Activated naive CD4-positive, alpha-beta T cell (primary cell): ENCODE data around the gene CCND2.
A peak's percentile ranks its signal among the peaks of the same experiment; 100 is the strongest.

Experiments
- DNase-seq, 4 experiments: peaks; one replicate each; lab custom pipeline; 2025; lab: John Stamatoyannopoulos, UW

Gene CCND2

GRCh38 chr12:4276524-4277204 is 3.1 kb downstream of the CCND2 start:
- DNase-seq = peak; percentile 44 to 70 (median 55)

GRCh38 chr12:4277205-4277543 is 3.6 kb downstream of the CCND2 start:
- no peak for DNase-seq

GRCh38 chr12:4277857-4278256 is 4.3 kb downstream of the CCND2 start:
- no peak for DNase-seq

GRCh38 chr12:4278329-4279197 is 5.0 kb downstream of the CCND2 start:
- DNase-seq = no peak

- DNase-seq = no peak
Measured at GRCh38 chr12:4279198-4279690, 5.7 kb downstream of the CCND2 start.

GRCh38 chr12:4280351-4281163 is 7.0 kb downstream of the CCND2 start:
- DNase-seq = no peak

- DNase-seq = no peak
Measured at GRCh38 chr12:4281173-4281654, 7.7 kb downstream of the CCND2 start.

GRCh38 chr12:4282103-4282891 is 8.7 kb downstream of the CCND2 start:
- DNase-seq = no peak

GRCh38 chr12:4282892-4283511 is 9.4 kb downstream of the CCND2 start:
- DNase-seq = no peak

GRCh38 chr12:4283512-4284255 is 10.1 kb downstream of the CCND2 start:
- no peak for DNase-seq

- DNase-seq = no peak
Measured at GRCh38 chr12:4284306-4284705, 10.7 kb downstream of the CCND2 start.

- DNase-seq = no peak
Measured at GRCh38 chr12:4285070-4285469, 11.5 kb downstream of the CCND2 start.

GRCh38 chr12:4286228-4286627 is 12.7 kb downstream of the CCND2 start:
- no peak for DNase-seq

GRCh38 chr12:4286771-4287317 is 13.3 kb downstream of the CCND2 start:
- no peak for DNase-seq

GRCh38 chr12:4287325-4288211 is 14.0 kb downstream of the CCND2 start:
- no peak for DNase-seq

GRCh38 chr12:4288296-4289131 is 15.0 kb downstream of the CCND2 start:
- DNase-seq = no peak

- DNase-seq = no peak
Measured at GRCh38 chr12:4289231-4289878, 15.8 kb downstream of the CCND2 start.
